HepG2 (cell line): ENCODE data around the gene KCTD14. TPM values are rescaled to one million over a fixed set of nuclear protein-coding genes. Genes with fewer than 3 reads are reported as not detected.

Experiments used
- ARHGAP35 ChIP-seq: sonication (generic); formaldehyde crosslinking; IDR thresholded peaks from 2 replicates; pipeline ENCODE4 v1.9.0; 2022; ENCODE audit warnings: mild to moderate bottlenecking, inconsistent platforms, moderate library complexity, missing genetic modification reagents, borderline replicate concordance
- CEBPG ChIP-seq: IDR thresholded peaks from 2 replicates; pipeline ENCODE4 v1.6.1; 2016
- TEAD3 ChIP-seq: optimal IDR thresholded peaks from 2 replicates; pipeline ENCODE3; 2016; ENCODE audit warnings: borderline replicate concordance
- TOE1 ChIP-seq: sonication (generic); formaldehyde crosslinking; IDR thresholded peaks from 2 replicates; pipeline ENCODE4 v1.4.0; 2020; ENCODE audit warnings: mild to moderate bottlenecking, missing genetic modification reagents
- ZNF572 ChIP-seq: sonication (generic); formaldehyde crosslinking; IDR thresholded peaks from 2 replicates; pipeline ENCODE4 v1.5.1; 2020; ENCODE audit warnings: mild to moderate bottlenecking, missing genetic modification reagents
- ZNF614 ChIP-seq: IDR thresholded peaks from 2 replicates; pipeline ENCODE4 v1.6.1; 2018; ENCODE audit warnings: missing biosample characterization, missing genetic modification reagents, inconsistent platforms, borderline replicate concordance
- ZNF724P ChIP-seq: sonication (generic); formaldehyde crosslinking; IDR thresholded peaks from 2 replicates; pipeline ENCODE4 v1.8.0; 2022; ENCODE audit warnings: missing genetic modification reagents, borderline replicate concordance
- polyA plus RNA-seq, 8 experiments: library from polyadenylated mRNA; depleted of rRNA in 3 of 8; stranded (reverse) in 7 of 8; unstranded in 1 of 8; fragments of >200 nt; fragmentation: Illumina TruSeq in 4 of 8; extraction: Trizol in 4 of 8; gene quantifications; 2 replicates each; pipeline versions ENCODE4 v1.2.1 to v1.2.3, GENCODE V29; 2011 to 2016; ENCODE audit warnings: low read depth in 4 of 8, missing spikeins in 1 of 8, mixed read lengths in 1 of 8; ENCODE audit not compliant: insufficient read depth in 1 of 8
- total RNA-seq, 5 experiments: library from RNA; depleted of rRNA; stranded (reverse); fragments of >200 nt; fragmentation: Illumina TruSeq; extraction: Trizol; gene quantifications; 2 replicates each; pipeline ENCODE4 v1.2.3, GENCODE V29; 2016; ENCODE audit warnings: low read depth in 1 of 5
- TF ChIP-seq, protein P1 (sequence below): sonication (generic); formaldehyde crosslinking; IDR thresholded peaks from 2 replicates; pipeline ENCODE4; 2020; ENCODE audit warnings: missing genetic modification reagents, mild to moderate bottlenecking, borderline replicate concordance
- TF ChIP-seq, protein P2 (sequence below): sonication (generic); formaldehyde crosslinking; IDR thresholded peaks from 2 replicates; pipeline ENCODE4 v1.4.0; 2020; ENCODE audit warnings: missing genetic modification reagents
- TF ChIP-seq, protein P3 (sequence below): sonication (generic); formaldehyde crosslinking; conservative IDR thresholded peaks from 2 replicates; pipeline ENCODE4 v1.4.0; 2020; ENCODE audit warnings: mild to moderate bottlenecking, missing genetic modification reagents, moderate library complexity
- TF ChIP-seq, protein P4 (sequence below): IDR thresholded peaks from 2 replicates; pipeline ENCODE4 v1.6.1; 2012; ENCODE audit warnings: inconsistent platforms
- TF ChIP-seq, protein P5 (sequence below): sonication (generic); formaldehyde crosslinking; IDR thresholded peaks from 2 replicates; pipeline ENCODE4 v1.8.1; 2023; ENCODE audit warnings: mild to moderate bottlenecking, inconsistent platforms, moderate library complexity, missing genetic modification reagents, borderline replicate concordance
- TF ChIP-seq, protein P6 (sequence below): sonication (generic); formaldehyde crosslinking; IDR thresholded peaks from 2 replicates; pipeline ENCODE4 v1.4.0; 2020; ENCODE audit warnings: missing genetic modification reagents, mild to moderate bottlenecking, borderline replicate concordance

KCTD14 gene
- total and polyA plus RNA-seq, 2 of the 13 experiments (the other 11 are each of a cell fraction or from before 2014, with no cell fraction given), result 10.3 to 15.6 TPM

DNA sequence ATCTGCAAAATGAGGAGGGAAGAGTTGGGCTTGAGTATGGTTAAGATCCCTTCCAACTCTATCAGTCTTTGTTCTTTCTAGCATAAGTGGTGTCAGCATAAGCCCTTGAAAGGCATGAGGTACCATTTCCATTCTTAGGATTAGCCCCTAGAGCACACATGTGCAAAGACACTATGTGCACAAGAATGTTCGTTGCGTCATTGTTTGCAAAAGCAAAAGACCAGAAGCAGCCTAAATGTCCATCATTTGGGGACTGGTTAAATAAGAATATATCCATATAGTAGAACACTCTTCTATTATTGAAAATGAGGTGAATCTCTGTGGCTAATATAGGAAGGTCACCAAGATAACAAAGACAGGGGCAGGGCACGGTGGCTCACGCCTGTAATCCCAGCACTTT, 10.0 kb upstream of the KCTD14 start (continued):
- TF ChIP-seq, protein P1, sequence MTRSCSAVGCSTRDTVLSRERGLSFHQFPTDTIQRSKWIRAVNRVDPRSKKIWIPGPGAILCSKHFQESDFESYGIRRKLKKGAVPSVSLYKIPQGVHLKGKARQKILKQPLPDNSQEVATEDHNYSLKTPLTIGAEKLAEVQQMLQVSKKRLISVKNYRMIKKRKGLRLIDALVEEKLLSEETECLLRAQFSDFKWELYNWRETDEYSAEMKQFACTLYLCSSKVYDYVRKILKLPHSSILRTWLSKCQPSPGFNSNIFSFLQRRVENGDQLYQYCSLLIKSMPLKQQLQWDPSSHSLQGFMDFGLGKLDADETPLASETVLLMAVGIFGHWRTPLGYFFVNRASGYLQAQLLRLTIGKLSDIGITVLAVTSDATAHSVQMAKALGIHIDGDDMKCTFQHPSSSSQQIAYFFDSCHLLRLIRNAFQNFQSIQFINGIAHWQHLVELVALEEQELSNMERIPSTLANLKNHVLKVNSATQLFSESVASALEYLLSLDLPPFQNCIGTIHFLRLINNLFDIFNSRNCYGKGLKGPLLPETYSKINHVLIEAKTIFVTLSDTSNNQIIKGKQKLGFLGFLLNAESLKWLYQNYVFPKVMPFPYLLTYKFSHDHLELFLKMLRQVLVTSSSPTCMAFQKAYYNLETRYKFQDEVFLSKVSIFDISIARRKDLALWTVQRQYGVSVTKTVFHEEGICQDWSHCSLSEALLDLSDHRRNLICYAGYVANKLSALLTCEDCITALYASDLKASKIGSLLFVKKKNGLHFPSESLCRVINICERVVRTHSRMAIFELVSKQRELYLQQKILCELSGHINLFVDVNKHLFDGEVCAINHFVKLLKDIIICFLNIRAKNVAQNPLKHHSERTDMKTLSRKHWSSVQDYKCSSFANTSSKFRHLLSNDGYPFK (CRISPR knock-in tag), result no peak
- TF ChIP-seq, protein P2, sequence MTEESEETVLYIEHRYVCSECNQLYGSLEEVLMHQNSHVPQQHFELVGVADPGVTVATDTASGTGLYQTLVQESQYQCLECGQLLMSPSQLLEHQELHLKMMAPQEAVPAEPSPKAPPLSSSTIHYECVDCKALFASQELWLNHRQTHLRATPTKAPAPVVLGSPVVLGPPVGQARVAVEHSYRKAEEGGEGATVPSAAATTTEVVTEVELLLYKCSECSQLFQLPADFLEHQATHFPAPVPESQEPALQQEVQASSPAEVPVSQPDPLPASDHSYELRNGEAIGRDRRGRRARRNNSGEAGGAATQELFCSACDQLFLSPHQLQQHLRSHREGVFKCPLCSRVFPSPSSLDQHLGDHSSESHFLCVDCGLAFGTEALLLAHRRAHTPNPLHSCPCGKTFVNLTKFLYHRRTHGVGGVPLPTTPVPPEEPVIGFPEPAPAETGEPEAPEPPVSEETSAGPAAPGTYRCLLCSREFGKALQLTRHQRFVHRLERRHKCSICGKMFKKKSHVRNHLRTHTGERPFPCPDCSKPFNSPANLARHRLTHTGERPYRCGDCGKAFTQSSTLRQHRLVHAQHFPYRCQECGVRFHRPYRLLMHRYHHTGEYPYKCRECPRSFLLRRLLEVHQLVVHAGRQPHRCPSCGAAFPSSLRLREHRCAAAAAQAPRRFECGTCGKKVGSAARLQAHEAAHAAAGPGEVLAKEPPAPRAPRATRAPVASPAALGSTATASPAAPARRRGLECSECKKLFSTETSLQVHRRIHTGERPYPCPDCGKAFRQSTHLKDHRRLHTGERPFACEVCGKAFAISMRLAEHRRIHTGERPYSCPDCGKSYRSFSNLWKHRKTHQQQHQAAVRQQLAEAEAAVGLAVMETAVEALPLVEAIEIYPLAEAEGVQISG, result no peak
- TF ChIP-seq, protein P3, sequence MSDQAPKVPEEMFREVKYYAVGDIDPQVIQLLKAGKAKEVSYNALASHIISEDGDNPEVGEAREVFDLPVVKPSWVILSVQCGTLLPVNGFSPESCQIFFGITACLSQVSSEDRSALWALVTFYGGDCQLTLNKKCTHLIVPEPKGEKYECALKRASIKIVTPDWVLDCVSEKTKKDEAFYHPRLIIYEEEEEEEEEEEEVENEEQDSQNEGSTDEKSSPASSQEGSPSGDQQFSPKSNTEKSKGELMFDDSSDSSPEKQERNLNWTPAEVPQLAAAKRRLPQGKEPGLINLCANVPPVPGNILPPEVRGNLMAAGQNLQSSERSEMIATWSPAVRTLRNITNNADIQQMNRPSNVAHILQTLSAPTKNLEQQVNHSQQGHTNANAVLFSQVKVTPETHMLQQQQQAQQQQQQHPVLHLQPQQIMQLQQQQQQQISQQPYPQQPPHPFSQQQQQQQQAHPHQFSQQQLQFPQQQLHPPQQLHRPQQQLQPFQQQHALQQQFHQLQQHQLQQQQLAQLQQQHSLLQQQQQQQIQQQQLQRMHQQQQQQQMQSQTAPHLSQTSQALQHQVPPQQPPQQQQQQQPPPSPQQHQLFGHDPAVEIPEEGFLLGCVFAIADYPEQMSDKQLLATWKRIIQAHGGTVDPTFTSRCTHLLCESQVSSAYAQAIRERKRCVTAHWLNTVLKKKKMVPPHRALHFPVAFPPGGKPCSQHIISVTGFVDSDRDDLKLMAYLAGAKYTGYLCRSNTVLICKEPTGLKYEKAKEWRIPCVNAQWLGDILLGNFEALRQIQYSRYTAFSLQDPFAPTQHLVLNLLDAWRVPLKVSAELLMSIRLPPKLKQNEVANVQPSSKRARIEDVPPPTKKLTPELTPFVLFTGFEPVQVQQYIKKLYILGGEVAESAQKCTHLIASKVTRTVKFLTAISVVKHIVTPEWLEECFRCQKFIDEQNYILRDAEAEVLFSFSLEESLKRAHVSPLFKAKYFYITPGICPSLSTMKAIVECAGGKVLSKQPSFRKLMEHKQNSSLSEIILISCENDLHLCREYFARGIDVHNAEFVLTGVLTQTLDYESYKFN, result no peak
- TF ChIP-seq ZNF724P (CRISPR knock-in tag) (no peak), ZNF614 (CRISPR knock-in tag) (0 out of 2 replicates have a peak, but pooled peaks have one; percentile 51), TOE1 (CRISPR knock-in tag) (no peak), ZNF572 (CRISPR knock-in tag) (no peak), TEAD3 (CRISPR knock-in tag) (peak; percentile 79), ARHGAP35 (CRISPR knock-in tag) (no peak), CEBPG (CRISPR knock-in tag) (peak; percentile 91)
- TF ChIP-seq, protein P4, sequence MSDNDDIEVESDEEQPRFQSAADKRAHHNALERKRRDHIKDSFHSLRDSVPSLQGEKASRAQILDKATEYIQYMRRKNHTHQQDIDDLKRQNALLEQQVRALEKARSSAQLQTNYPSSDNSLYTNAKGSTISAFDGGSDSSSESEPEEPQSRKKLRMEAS, result peak; percentile 51; the same call in 1 of the 2 replicates
- TF ChIP-seq, protein P5, sequence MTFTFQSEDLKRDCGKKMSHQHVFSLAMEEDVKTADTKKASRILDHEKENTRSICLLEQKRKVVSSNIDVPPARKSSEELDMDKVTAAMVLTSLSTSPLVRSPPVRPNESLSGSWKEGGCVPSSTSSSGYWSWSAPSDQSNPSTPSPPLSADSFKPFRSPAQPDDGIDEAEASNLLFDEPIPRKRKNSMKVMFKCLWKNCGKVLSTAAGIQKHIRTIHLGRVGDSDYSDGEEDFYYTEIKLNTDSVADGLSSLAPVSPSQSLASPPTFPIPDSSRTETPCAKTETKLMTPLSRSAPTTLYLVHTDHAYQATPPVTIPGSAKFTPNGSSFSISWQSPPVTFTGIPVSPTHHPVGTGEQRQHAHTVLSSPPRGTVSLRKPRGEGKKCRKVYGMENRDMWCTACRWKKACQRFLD (CRISPR knock-in tag), result no peak
- TF ChIP-seq, protein P6, sequence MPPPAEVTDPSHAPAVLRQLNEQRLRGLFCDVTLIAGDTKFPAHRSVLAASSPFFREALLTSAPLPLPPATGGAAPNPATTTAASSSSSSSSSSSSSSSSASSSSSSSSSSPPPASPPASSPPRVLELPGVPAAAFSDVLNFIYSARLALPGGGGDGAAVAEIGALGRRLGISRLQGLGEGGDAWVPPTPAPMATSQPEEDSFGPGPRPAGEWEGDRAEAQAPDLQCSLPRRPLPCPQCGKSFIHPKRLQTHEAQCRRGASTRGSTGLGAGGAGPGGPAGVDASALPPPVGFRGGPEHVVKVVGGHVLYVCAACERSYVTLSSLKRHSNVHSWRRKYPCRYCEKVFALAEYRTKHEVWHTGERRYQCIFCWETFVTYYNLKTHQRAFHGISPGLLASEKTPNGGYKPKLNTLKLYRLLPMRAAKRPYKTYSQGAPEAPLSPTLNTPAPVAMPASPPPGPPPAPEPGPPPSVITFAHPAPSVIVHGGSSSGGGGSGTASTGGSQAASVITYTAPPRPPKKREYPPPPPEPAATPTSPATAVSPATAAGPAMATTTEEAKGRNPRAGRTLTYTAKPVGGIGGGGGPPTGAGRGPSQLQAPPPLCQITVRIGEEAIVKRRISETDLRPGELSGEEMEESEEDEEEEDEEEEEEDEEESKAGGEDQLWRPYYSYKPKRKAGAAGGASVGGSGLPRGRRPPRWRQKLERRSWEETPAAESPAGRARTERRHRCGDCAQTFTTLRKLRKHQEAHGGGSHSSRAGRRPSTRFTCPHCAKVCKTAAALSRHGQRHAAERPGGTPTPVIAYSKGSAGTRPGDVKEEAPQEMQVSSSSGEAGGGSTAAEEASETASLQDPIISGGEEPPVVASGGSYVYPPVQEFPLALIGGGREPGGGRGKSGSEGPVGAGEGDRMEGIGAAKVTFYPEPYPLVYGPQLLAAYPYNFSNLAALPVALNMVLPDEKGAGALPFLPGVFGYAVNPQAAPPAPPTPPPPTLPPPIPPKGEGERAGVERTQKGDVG (CRISPR knock-in tag), result no peak
